K562 (cell line): ENCODE measurements around the gene ZNF581. TPM values are rescaled to one million over a fixed set of nuclear protein-coding genes. Genes with fewer than 3 reads are reported as not detected.

ENCODE experiments used
- ATAC-seq: fragments of 200-7000 bp; cut with Tn5 transposase; 3 replicates; pipeline ENCODE4 v1.9.1; 2020; ENCODE audit warnings: moderate library complexity
- BruUV-seq: library from RNA; stranded (reverse); fragments of 400-500 nt; replicated peaks from 2 replicates; lab custom pipeline; 2021; lab: Mats Ljungman, UMichigan
- CTCF ChIA-PET: fragments of 300-600 bp; formaldehyde crosslinking; extraction: SDS; loops from one replicate; lab custom pipeline; 2021; ENCODE audit warnings: low intra/inter-chr PET ratio; lab: Yijun Ruan, JAX
- POLR2A ChIA-PET: fragments of 300-600, 350-650 bp; sonication (Branson Sonifier 250); formaldehyde crosslinking; extraction: SDS; loops from one replicate; lab custom pipeline; 2021; ENCODE audit warnings: antibody characterized with exemption, inconsistent platforms; lab: Yijun Ruan, JAX
- DNase-seq, 4 experiments: peaks; one replicate each; pipeline versions ENCODE4 v3.0.0 to v3.0.0-alpha.2; 2011 to 2018; ENCODE audit warnings: low spot score in 3 of 4, mixed read lengths in 3 of 4; ENCODE audit errors: extremely low read depth in 1 of 4
- FAIRE-seq: peaks from 2 replicates; lab custom pipeline; 2011; peaks lifted over from hg19 to GRCh38; lab: Jason Lieb, UNC
- H2AFZ ChIP-seq: 2 replicates; pipeline ENCODE4 v1.6.0; 2011; ENCODE audit warnings: low read depth, low read length, control low read depth, inconsistent platforms
- H3K27ac ChIP-seq: fragments of 200-600 bp; 3 replicates; pipeline ENCODE4 v1.8.0; 2011; ENCODE audit warnings: low read depth, mild to moderate bottlenecking, control low read depth, inconsistent platforms, low read length, moderate library complexity, mixed read lengths; ENCODE audit errors: extremely low read depth
- H3K27me3 ChIP-seq, 2 experiments: fragments of 300-600 bp in 1 of 2; 2 replicates in 1 of 2; 3 replicates in 1 of 2; pipeline versions ENCODE4 v1.6.0 to v1.8.0; 2011; ENCODE audit warnings: inconsistent platforms in 2 of 2, low read length in 2 of 2, mild to moderate bottlenecking in 1 of 2, mixed read lengths in 1 of 2, moderate library complexity in 1 of 2; ENCODE audit not compliant: control insufficient read depth in 2 of 2, insufficient read depth in 2 of 2
- H3K36me3 ChIP-seq: fragments of 300-600 bp; 3 replicates; pipeline ENCODE4 v1.8.0; 2011; ENCODE audit warnings: mild to moderate bottlenecking, low read length, inconsistent platforms; ENCODE audit not compliant: control insufficient read depth, insufficient read depth
- H3K4me1 ChIP-seq, 2 experiments: fragments of 200-600 bp in 1 of 2; replicated peaks in 1 of 2; 2 replicates in 1 of 2; 3 replicates in 1 of 2; pipeline versions ENCODE4 v1.5.1 to v1.8.0; 2011; ENCODE audit warnings: inconsistent platforms in 2 of 2, low read length in 2 of 2, mild to moderate bottlenecking in 1 of 2, mixed read lengths in 1 of 2, moderate library complexity in 1 of 2; ENCODE audit not compliant: control insufficient read depth in 2 of 2, insufficient read depth in 2 of 2
- H3K4me2 ChIP-seq: 2 replicates; pipeline ENCODE4 v1.6.1; 2011; ENCODE audit warnings: low read length, control low read depth, inconsistent platforms, mixed read lengths; ENCODE audit not compliant: insufficient read depth
- H3K4me3 ChIP-seq: fragments of 200-600 bp; sonication (generic), shearing (Covaris generic); 2 replicates; pipeline ENCODE4 v1.5.1; 2016; ENCODE audit warnings: control low read depth, inconsistent platforms
- H3K79me2 ChIP-seq: fragments of 200-600 bp; 3 replicates; pipeline ENCODE4 v1.8.0; 2011; ENCODE audit warnings: low read length, inconsistent platforms; ENCODE audit not compliant: control insufficient read depth, insufficient read depth
- H3K9ac ChIP-seq, 2 experiments: 2 replicates each; pipeline versions ENCODE4 v1.6.0 to v1.6.1; 2011; ENCODE audit warnings: low read depth in 2 of 2, low read length in 2 of 2, control low read depth in 1 of 2, inconsistent platforms in 1 of 2, mild to moderate bottlenecking in 1 of 2, mixed read lengths in 1 of 2; ENCODE audit not compliant: insufficient read depth in 1 of 2
- H3K9me1 ChIP-seq: one replicate; pipeline ENCODE4 v1.6.0; 2011; ENCODE audit warnings: inconsistent platforms, mild to moderate bottlenecking, low read length, moderate library complexity; ENCODE audit not compliant: control insufficient read depth, insufficient read depth
- H3K9me3 ChIP-seq: replicated peaks from 2 replicates; pipeline ENCODE4 v1.5.1; 2011; ENCODE audit warnings: low read depth, low read length, inconsistent platforms; ENCODE audit not compliant: control insufficient read depth, insufficient read depth
- H4K20me1 ChIP-seq: replicated peaks from 2 replicates; pipeline ENCODE4 v1.6.1; 2011; ENCODE audit warnings: low read length, inconsistent platforms, mixed read lengths; ENCODE audit not compliant: control insufficient read depth, insufficient read depth
- NR2F6 ChIP-seq: fragments of 450-650 bp; formaldehyde crosslinking; IDR thresholded peaks from 2 replicates; pipeline ENCODE4 v1.4.0; 2020; ENCODE audit warnings: mild to moderate bottlenecking
- ZBTB33 ChIP-seq: sonication (generic); formaldehyde crosslinking; IDR thresholded peaks from 2 replicates; pipeline ENCODE4 v1.8.1; 2023; ENCODE audit warnings: mild to moderate bottlenecking, missing genetic modification reagents
- ZNF146 ChIP-seq: IDR thresholded peaks from one replicate; pipeline ENCODE4 v1.6.1; 2018; ENCODE audit warnings: missing compliant biosample characterization; ENCODE audit not compliant: unreplicated experiment
- ZNF609 ChIP-seq: sonication (generic); formaldehyde crosslinking; IDR thresholded peaks from 2 replicates; pipeline ENCODE4 v1.8.1; 2023; ENCODE audit warnings: missing genetic modification reagents, mild to moderate bottlenecking, borderline replicate concordance
- WGBS: fragments of 100-300 bp; shearing (Covaris generic); methylation state at CpG from one replicate; pipeline ENCODE4 v1.1.6; 2016; ENCODE audit warnings: low coverage, mixed read lengths; ENCODE audit not compliant: insufficient coverage; ENCODE audit errors: missing lambda C conversion rate; 5-methylcytosine and 5-hydroxymethylcytosine counted together
- in situ Hi-C: fragments of 300-500 bp; cut with MboI; formaldehyde crosslinking; loops from 4 replicates; pipeline ENCODE4 v1.15.0; 2018; ENCODE audit warnings: inconsistent platforms, mixed read lengths
- intact Hi-C: fragments of 100-400 bp; cut with micrococcal nuclease; formaldehyde crosslinking; loops from 2 replicates; pipeline ENCODE4 v1.14.2; 2022
- polyA plus RNA-seq, 8 experiments: library from polyadenylated mRNA; depleted of rRNA in 4 of 8; stranded (reverse) in 5 of 8; unstranded in 3 of 8; fragments of >200 nt; fragmentation: Nextera tagmentation in 2 of 8; fragmentation: Illumina TruSeq in 1 of 8; extraction: Ambion mirVana in 2 of 8; extraction: Trizol in 1 of 8; gene quantifications; 2 replicates each; pipeline versions ENCODE4 v1.2.1 to v1.2.3, GENCODE V29; 2011 to 2014; ENCODE audit warnings: inconsistent platforms in 1 of 8, missing spikeins in 1 of 8
- total RNA-seq, 7 experiments: library from RNA; depleted of rRNA in 6 of 7; stranded (reverse); fragments of >200 nt in 6 of 7; fragmentation: Illumina TruSeq in 2 of 7; extraction: Trizol in 2 of 7; gene quantifications; 2 replicates each; pipeline versions ENCODE4 v1.2.1 to v1.2.3, GENCODE V29; 2011 to 2021; ENCODE audit warnings: low replicate concordance in 1 of 7

Gene ZNF581
- total and polyA plus RNA-seq, 9 of the 15 experiments (the other 6 are each of a cell fraction or from before 2014, with no cell fraction given), result 2.4 to 39.4 (median 15.4) TPM

- no peak overlapping the region for H3K4me3 ChIP-seq
- FAIRE-seq, result no peak
- TF ChIP-seq ZNF609 (CRISPR knock-in tag) (no peak), ZNF146 (no peak), NR2F6 (CRISPR knock-in tag) (no peak), ZBTB33 (CRISPR knock-in tag) (peak; percentile 27; the same call in 1 of the 2 replicates)
- TF ChIP-seq, all 486 proteins: peak for 1
- POLR2A ChIA-PET, result interaction anchor here (1.7 kb wide), 1 partner anchor 10 kb away, joined by 6 read pairs; no protein-coding TSS in a partner anchor
- DNase-seq, result no peak
- 95% methylated on average over 19 of the region's 98 CpGs for WGBS
- H3K4me2 ChIP-seq, result no peak overlapping the region
- H3K9ac ChIP-seq, result no peak overlapping the region
- H3K79me2 ChIP-seq, result peaks cover 6% of the 10 kb centered on the region; the same call in 1 of the 3 replicates
- peaks cover 27% of the 10 kb centered on the region; the same call in 2 of the 3 replicates for H3K36me3 ChIP-seq
- no peaks in the 10 kb centered on the region for H3K27me3 ChIP-seq
- H3K9me3 ChIP-seq, result no peaks in the 10 kb centered on the region
- no peak for ATAC-seq
- peaks cover 0 to 5% of the 10 kb centered on the region in 2 experiments; a peak in 2 of 5 replicates for H3K4me1 ChIP-seq
- in situ Hi-C loops, result no loop called here
- no TSS peak for BruUV-seq
- H4K20me1 ChIP-seq, result no peaks in the 10 kb centered on the region
- no peak overlapping the region for H3K27ac ChIP-seq
- H2AFZ ChIP-seq, result no peak overlapping the region
- intact Hi-C loops, result no loop called here
- no peaks in the 10 kb centered on the region for H3K9me1 ChIP-seq
- CTCF ChIA-PET, result no interaction called here
Measured at GRCh38 chr19:55614711-55615542, 28.5 kb upstream of the ZNF581 start.
